Suprapubic skin (tissue), 3 donors: Measurements from ENCODE around the gene ALDH16A1.

Source experiments
- CTCF ChIP-seq, 2 donors: fragments of 200-600 bp in 1 of 2; fragments of 450-650 bp in 1 of 2; sonication (generic) in 1 of 2; IDR thresholded peaks; one replicate each; pipeline ENCODE4 v1.5.1; 2016 to 2019; ENCODE audit warnings: antibody characterized with exemption in 2 of 2, mild to moderate bottlenecking in 1 of 2, moderate library complexity in 1 of 2
- POLR2A ChIP-seq, 2 donors: fragments of 450-650 bp; IDR thresholded peaks; one replicate each; pipeline ENCODE4 v1.6.1; 2017; ENCODE audit warnings: antibody characterized with exemption in 2 of 2, mild to moderate bottlenecking in 2 of 2, moderate library complexity in 2 of 2

GRCh38 chr19:49417088-49417487, 35.9 kb upstream of the ALDH16A1 start:
- no peak for TF ChIP-seq POLR2A (IDR thresholded peaks at IDR 0.05)
- no peak for TF ChIP-seq CTCF (IDR thresholded peaks at IDR 0.05)
